HG02852 (cell line): Measurements from ENCODE around the gene LRRC10.

Source experiments
- ATAC-seq: cut with Tn5 transposase; IDR thresholded peaks from one replicate; pipeline ENCODE4 v1.9.1; 2021; ENCODE audit warnings: mild to moderate bottlenecking, moderate library complexity; ENCODE audit not compliant: unreplicated experiment

Gene LRRC10, protein sequence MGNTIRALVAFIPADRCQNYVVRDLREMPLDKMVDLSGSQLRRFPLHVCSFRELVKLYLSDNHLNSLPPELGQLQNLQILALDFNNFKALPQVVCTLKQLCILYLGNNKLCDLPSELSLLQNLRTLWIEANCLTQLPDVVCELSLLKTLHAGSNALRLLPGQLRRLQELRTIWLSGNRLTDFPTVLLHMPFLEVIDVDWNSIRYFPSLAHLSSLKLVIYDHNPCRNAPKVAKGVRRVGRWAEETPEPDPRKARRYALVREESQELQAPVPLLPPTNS

GRCh38 chr12:69610729-69611128, at the start of gene LRRC10:
Gene LRRC10, minus strand, starts transcription at chr12:69610907. Its CDS starts 69 bp downstream, at chr12:69610838.
- ATAC-seq, result no peak

GRCh38 chr12:69660164-69660863, 49.6 kb upstream of the LRRC10 start:
- no peak for ATAC-seq

DNA sequence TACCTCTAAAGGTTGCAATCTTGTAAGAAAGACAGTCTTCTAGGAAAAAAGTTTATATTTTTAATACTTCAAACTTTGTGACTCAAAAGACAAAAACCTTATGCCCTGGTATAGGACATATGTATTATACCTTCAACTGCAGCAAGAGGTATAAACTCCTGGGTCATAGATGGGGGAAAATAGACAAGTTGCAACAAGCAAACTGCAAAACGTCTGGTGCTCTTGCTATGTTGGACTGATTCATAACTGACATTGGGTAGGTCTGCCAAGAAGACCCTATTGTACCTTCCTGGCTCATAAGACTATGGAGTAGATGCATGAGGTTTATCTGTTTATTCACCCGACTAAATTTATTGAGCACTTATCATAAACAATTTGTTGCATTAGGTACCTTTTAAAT, 47.5 kb upstream of the LRRC10 start:
- no peak for ATAC-seq

DNA sequence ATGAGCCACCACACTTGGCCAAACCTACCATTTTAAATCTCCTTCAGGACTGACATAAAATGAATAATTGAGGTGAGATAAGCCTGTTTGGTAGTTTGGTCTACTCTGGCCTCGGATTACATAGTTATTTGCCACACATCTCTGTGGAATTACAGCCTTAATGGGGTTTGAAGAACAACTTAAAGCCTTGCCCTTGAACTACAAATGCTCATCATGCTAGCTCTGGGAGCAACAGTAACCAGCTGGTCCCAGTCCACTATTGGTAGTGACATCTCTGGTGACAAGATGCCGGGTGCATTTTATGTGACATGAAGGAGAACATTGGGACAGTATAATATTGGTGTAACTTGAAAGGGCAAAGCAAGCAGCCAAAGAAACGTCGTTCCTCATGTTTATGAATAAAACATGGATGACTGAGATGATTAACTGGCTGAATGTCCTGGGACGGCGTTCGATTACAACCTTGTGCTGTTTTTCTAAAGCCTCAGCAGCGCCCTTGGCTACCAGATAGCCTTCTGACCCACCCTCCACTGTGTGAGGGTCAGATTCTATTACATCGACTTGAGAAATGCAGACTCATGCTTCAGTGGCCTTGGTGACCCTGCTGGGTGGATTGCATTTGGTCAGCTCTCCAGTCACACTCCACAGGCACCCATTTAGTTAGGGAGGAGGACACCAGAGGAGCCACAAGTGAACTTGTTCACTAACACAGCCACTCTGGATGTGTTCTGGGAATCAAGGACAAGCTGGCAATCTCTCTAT, 46.9 kb upstream of the LRRC10 start:
- no peak for ATAC-seq

DNA sequence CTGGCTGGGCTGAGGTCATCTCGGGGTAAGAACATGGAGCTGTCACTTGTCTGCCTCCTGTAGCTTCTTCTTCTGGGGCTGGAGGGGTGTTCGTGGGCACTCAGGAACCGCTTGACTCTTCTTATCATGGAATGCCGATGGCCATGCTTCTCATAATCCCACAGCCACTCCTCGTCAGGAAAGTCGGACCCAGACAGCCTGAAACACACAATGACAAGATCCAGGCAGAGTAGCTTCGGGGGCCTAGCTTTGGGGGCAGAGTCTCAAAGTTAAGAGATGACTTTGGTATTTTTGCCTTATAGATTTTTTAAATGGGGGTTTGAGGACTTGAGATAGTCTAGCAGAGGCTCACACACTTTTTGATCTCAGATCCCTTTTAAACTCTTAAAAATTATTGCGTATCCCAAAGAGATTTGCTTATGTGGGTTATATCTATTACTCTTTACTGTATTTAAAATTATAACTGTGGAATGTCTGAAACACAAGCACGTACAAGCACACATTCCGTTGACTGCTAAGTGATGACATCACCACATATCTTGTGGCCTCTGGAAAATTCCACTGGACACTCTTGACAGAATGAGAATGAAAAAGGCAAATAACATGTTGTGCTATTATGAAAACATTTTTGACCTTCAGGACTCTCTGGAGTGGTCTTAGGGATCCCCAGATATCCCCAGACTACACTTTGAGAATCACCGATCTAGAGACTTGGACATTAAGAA, 45.1 kb upstream of the LRRC10 start:
- no peak for ATAC-seq

DNA sequence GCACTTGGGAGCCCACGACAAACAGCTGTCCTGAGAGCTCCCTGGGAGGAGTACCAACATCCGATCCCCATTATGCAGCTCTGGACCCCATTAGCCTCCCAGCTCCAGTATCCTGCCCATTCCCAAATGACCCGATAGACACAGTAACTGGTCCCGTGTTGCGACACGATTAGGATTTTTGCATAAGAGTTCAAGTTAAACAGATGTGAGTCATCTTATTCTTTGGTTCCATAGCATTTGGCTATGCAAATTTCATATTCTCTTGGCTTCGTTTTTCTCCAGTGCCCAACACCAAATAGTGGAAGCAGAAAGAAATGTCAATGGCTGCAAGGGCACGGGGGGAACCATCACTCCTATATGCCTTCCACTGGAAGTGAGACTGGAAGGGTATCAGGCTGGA, 43.0 kb upstream of the LRRC10 start:
- ATAC-seq, result no peak

GRCh38 chr12:69651922-69652321, 41.2 kb upstream of the LRRC10 start:
- no peak for ATAC-seq

- no peak for ATAC-seq
Observed at GRCh38 chr12:69649529-69649928, 38.8 kb upstream of the LRRC10 start.

- no peak for ATAC-seq
Observed at GRCh38 chr12:69648476-69648875, 37.8 kb upstream of the LRRC10 start.

DNA sequence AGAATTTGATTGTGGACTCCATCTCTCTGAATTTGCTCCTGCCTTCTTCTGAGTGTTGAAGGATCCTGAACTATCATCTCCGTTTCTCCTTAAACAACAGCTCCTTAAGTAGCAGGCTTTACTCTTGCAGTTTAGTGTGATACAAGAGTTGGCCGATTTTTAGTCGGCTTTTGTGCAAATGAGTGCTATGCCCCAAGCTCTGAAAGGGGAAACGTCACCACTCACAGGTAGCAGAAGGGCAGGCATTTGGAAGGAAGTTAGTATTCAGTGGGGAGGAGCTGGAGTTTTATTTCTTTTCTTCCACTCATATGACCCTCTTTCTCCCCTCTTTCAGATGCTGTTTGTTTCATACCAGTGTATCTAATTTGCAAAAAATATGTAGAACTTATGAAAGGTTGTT, 36.5 kb upstream of the LRRC10 start:
- ATAC-seq, result no peak

DNA sequence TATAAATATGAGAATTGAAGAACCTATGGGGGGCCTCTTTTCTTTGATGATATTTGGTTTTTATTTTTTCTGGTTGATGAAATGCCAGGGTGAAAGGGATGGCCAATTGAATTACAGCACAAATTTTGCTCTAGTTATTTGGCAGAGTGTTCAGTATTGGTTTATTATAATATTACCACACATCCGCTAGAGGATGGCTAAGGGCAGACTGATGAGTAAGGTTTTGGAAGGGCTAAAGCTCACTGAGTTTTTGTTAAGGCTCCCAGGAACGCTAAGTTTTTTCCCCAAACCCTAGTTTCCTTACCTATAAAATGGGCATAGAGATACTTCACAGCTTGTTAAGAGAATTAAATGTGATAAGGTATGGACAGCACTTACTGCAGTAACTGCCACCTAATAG, 34.3 kb upstream of the LRRC10 start:
- no peak for ATAC-seq

DNA sequence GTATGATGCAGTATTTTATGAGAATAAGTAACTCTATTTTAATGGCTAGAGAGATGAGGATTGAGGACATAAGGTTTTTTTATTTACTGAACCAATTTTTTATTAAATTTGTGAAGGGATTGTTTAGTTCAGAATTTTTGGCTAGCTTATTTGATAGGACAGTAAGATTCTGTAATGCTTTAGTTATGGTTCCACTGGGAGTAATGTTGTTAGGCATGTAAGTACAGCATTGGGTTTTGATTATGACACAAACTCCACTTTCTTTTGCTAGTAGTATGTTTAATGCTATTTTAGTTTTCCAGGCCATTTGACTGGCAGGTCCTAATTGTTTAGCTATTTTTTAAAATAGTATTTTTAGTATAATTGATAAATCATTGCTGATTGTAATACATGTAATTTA, 33.8 kb upstream of the LRRC10 start:
- ATAC-seq, result no peak

GRCh38 chr12:69642531-69642930, 31.8 kb upstream of the LRRC10 start:
- ATAC-seq, result no peak

GRCh38 chr12:69641546-69641945, 30.8 kb upstream of the LRRC10 start:
- no peak for ATAC-seq

DNA sequence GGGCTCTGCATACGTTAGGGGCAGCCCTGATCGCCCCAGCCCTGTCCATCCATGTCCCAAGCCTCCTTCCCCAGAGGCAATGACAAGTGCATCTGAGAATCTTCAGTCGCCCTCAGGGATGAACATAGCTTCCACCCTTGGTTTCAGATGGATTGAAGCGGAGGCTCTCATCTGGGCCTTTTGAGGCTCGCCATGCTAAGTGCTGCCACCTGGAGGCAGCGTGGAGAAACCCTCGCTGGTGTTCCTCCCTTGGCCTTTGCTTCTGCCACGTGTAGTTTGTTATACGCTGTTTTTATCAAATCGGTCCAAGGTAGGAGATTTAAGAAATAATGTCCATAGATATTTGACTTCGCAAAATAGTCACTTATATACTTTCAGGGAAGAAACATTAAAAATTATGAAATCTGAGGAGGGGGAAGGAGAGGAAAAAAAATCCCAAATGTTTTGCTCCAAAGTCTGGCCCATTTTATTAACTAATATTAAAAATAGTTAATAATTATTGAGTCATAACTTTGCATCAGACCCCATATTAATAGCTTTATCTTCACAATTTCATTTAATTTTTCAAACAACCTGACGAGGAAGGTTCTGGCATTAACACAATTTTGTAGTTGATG, 28.8 kb upstream of the LRRC10 start:
- peak; percentile 87 for ATAC-seq

GRCh38 chr12:69633061-69633460, 22.4 kb upstream of the LRRC10 start:
- no peak for ATAC-seq

GRCh38 chr12:69630191-69630590, 19.5 kb upstream of the LRRC10 start:
- ATAC-seq, result no peak

- no peak for ATAC-seq
Observed at GRCh38 chr12:69627501-69627900, 16.8 kb upstream of the LRRC10 start.

- no peak for ATAC-seq
Observed at GRCh38 chr12:69623970-69624369, 13.3 kb upstream of the LRRC10 start.

- ATAC-seq, result no peak
Observed at GRCh38 chr12:69621551-69621950, 10.8 kb upstream of the LRRC10 start.

DNA sequence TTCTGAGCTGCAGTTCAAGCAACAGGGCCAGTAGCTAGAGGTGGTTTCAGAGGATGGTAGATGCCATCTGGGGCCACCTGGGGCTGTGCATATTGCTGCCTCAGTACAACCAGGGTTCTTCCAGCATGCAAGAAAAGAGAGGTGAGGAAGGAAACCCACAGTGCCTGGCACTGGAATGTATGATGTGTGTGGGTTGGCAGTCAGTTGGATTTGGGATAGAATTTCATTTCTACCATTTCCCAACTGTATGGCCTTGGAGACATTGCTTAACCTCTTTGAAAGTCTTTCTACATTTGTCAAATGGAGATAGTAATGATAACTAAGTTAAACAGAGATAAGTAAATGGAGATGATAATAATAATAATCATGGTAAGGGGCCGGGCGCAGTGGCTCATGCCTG, 10.2 kb upstream of the LRRC10 start:
- no peak for ATAC-seq
